GM19324 (cell line): ENCODE measurements around the gene TEX2.

ENCODE experiments used
- ATAC-seq: cut with Tn5 transposase; IDR thresholded peaks from one replicate; pipeline ENCODE4 v1.9.1; 2021; ENCODE audit warnings: mild to moderate bottlenecking, moderate library complexity; ENCODE audit not compliant: unreplicated experiment, low FRiP score

The TEX2 gene

GRCh38 chr17:64125937-64126336 is 137.1 kb downstream of the TEX2 start:
- ATAC-seq = no peak

- ATAC-seq = no peak
Observed at GRCh38 chr17:64124609-64125008, 138.5 kb downstream of the TEX2 start.

DNA sequence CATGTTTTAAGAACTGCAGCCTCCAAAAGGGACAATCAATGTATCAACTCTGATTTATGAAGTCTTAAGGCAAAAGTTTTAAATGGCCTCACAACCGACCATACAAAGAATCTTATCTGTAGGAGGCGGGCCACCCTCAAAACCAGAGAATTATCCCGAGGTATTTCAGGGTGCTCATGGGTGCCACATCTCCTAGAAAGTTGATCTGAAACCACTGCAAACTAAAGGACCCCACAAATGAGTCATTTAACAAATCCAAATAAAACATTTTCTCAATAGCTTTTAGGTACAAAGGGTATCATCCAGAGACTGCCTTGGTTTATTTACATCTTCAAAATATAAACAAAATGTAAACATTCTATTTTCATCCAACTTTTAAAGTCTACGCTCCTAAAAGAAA is 139.9 kb downstream of the TEX2 start:
- ATAC-seq = no peak

DNA sequence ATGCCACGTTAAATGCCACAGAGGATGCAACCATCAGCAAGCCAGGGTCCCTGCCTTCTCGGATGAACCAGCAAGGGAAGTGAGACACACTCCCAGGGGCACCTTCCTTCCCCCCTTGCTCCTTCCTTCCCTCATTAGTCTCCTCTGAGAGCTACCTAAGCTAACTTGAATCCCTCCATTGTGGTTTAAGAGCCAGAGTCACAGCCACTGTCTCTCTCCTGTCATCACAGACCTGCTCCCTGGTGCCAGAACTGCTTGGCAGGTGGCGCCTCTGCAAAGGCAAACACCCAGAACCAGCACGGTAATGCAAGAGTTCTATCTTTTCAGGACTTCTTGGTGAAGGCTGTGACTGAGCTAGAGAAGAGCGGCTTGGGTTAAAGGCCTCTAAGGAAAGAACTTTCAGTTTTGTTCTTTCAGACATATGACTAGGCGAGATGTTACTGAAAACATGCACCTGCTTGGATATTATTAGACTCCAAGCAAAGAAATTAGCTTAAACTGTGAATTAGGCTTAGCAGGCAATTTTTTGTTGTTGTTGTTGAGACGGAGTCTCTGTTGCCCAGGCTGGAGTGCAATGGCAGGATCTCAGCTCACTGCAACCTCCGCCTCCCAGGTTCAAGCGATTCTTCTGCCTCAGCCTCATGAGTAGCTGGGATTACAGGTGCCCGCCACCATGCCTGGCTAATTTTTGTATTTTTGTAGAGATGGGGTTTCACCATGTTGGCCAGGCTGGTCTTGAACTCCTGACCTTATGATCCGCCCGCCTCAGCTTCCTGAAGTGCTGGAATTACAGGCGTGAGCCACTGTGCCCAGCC is 141.9 kb downstream of the TEX2 start:
- peak; percentile 61 for ATAC-seq

DNA sequence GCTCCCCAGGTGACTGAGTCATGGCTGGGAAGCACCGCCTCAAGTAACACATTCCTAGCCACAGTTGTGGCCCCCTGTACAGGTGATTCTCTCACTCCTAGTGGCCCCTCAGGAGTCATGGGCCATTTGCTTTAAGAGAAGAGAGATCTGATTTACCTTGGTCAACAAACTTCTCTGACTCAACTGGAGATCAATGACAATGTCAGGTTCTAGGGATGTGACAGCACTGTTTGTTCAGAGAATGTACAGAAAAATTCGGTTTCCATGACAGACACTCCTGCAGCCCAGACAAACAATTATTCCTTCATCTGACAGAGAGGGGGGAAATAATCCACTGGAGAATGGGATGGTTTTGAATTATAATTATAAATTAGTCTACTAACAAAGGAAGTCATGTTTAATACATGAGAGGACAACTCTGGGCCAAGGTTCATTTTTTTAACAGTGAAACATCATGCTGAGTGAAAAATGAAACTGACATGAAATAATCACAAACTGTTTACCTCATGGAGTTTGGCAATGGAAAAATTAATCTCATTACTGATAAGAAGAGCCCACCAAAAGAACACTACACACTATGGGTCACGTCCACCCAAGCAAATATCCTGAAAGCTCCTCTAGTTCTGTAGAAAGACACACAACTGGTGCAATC is 142.8 kb downstream of the TEX2 start:
- no peak for ATAC-seq

- ATAC-seq = no peak
Observed at GRCh38 chr17:64117981-64118979, 144.8 kb downstream of the TEX2 start.

DNA sequence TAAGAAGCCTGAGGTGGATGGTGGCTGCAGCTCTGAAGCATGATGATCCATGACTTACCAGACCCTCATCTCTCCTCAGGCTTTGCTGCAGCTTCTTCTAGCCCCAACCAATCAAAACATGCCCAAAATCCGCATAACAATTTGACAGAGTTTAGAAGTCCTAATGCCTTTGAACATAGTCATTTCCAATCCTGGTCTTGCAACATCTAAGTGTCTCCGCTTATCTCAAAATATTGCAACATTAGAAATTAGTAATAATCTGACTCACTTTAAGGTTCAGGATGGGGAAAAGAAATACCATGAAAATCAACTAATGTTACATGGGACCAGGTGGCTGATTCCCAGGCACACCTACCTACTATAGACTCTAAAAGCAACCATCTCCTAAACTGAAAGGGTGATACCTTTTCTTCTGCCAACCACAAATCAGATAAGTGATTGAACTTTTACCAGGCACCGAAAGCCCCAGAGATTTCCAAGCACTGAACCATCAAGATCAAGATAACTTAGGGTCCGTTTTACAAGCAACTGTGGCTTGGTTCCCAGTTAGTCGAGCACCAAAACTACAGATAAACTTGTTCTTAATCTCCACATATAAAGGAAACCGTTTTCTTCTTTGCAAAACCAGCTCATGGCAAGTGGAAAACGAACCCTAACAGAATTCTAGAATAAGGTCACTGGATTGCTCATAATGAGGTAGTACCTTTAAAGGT is 147.1 kb downstream of the TEX2 start:
- no peak for ATAC-seq

DNA sequence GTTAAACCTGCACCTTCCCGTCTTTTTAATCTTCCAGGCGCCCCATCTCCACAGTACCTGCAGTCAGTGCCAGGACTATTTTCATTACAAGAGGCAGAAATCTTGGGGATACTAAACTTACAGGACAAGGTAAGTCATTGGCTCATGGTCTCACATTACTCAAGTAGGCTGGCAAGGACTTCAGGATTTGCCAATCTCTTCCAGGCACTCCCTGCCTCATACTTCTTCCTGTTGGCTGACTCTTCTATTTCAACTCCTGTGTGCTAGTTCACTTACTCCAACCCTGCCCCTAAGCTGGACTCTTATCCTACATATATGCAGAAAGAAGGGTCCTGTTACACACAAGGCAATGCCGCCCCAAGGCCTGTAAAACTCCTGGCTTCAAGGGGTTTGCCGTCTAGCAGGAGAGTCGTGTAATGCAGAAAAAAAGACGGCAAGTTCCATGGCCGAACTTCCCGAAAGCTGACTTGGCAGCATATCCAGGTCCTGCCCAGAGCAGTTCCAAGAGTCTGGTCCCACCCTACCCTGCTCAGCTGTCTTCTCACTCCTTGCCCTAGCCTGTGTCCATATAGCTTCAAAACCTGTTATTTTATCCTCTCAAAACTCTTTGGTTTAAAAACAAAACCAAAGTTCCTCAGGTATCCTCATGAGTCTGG is 147.9 kb downstream of the TEX2 start:
- no peak for ATAC-seq

DNA sequence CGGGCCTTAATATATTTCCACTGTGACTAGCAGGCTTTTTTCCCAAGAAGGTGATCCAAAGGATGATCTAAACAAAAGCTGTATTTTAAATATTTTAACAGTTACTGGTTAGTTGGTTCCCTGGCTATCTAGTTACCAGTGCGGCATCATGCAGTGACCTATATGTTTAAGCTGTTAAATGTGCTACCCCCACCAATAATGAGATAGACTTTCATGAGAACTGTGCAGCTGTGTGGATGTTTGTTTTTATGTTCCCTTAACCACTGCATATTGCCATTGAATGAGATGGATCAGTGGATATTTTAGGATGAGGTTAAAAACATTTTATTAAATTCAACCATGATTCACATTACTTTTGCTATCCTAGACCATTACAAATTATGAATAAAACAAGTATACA is 150.1 kb downstream of the TEX2 start:
- no peak for ATAC-seq

- no peak for ATAC-seq
Observed at GRCh38 chr17:64111831-64112230, 151.2 kb downstream of the TEX2 start.

DNA sequence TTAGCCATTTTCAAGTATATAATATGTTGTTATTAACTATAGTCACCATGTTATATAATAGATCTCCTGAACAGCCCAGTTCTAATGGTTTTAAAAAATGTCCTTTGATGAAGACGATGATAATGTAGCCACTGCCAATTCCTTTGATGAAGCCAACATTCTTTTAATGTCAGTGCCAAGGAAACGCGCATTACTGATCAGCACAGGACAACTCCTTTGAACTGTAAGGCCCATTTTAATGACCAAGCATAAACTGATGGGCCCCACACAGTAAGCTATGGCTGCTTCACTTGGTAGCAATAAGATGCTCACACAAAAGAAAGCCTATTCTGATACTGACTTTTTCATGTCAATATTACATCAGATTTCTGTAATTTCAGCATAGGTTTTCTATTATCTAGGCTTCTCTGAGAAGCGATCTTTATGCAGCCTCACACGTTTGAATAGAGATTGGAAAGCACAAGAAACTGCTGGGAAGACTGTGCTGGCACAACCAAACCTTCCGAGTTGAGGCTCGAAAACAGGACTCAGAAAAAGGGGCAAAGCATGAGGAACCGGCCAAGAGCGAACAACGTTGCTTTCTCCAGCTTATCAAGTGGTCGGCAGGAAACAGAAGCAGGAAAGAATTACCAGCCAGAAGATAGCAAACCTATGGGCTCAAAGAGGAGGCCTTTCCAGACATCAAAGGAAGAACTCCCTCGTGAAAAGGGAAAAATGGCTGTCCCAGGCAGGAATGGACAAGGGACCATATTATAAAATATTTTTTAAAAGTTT is 152.5 kb downstream of the TEX2 start:
- ATAC-seq = no peak

DNA sequence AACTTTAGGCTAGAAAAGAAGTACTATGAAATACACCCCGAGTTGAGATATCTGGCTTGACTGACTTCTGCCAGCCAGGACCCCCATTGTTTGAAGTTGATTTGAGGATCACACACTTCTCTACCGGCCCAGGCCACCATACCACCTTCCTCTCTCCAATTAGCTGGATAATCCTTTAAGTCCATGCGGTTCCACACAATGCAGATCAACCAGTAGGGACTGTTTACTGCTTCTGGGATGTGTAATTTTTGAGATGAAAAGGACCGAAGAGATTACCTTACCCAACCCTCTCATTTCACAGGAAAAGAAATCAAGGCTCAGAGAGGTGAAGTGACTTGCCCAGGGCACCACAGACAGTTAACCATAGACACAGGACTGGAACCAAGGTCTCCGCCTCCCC is 153.7 kb downstream of the TEX2 start:
- no peak for ATAC-seq

GRCh38 chr17:64107500-64108236 is 155.4 kb downstream of the TEX2 start:
- ATAC-seq = no peak

DNA sequence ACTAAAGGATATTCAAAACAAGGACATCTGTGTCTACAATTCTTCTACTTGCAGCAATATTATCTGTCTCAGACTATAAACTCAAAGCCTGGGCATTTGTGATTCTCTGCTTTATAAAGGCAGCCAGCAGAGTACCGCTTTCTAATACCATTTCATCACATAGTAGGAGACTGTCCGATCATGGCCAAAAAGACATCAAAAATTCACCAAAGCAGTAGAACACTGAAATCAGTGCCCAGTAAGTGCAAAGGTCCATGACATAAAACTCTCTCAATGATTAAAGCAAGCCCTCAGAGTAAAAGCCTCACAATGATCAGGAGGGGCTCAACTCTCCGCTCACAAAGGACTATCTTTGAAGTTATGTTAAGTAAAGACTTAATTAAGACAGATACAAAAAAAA is 156.1 kb downstream of the TEX2 start:
- no peak for ATAC-seq

DNA sequence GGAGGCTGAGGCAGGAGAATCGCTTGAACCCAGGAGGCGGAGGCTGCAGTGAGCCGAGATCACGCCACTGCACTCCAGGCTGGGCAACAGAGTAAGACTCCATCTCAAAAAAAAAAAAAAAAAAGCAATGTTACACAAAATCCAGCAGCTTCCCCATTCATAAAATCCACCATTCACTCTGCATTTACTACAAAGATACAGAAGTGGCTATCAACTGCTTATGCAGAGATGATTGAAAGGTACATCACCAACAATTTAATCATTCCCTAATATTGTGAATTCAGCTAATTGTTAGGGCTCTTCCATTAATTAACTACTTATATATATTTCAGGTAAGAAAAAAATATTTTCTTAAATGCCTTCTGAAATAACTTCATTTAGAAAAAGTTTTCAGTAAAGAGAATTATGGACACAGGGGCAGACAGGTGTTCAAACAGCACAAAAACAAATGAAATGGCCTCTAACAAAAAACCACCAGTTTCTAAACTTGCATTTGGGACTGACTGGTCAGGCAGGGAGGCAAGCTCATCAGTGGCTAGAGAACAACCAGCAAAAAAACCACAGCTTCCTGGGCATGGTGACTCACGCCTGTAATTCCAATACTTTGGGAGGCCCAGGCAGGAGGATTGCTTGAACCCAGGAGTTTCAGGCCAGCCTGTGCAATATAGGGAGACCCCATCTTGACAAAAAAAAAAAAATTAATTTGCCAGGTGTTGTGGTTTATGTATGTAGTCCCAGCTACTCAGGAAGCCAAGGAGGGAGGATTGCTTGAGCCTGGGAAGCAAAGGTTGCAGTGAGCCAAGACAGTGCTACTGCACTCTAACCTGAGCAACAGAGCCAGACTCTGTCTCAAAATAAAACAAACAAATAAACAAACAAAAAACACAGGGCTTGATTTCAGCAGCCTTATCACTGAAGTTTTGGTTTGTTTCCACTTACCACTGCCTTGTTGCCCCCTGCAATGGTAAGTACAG is 159.4 kb downstream of the TEX2 start:
- no peak for ATAC-seq

DNA sequence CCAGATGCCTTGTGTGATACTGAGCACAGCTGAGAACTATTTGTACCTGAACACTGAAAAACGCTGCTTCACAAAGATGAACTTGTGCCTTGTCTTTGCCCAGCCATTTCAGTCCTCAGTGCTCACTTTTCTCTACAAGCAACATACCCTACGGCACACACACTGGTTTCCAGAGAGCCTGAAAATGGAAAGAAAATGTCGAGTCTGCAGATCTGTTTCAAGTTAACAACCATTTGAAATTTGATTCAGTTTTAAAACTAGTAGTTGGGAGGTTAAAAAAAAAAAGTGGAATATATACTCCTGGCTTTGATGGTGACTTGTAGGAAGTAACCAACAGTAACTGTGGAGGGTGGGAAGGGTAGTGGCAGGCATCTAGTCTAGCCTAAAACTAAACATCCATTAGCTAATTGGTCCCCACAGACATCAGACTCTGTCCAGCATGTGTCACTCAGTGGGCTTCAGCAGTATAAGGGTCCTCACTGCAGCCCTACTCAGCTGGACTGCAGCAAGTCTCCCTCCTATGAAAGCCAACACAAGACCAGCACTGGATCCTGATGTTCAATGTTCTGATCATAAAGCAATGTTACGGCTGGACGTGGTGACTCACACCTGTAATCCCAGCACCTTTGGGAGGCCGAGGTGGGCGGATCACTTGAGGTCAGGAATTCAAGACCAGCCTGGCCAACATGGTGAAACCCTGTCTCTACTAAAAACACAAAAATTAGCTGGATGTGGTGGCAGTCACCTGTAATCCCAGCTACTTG is 160.3 kb downstream of the TEX2 start:
- no peak for ATAC-seq

GRCh38 chr17:64099543-64099942 is 163.5 kb downstream of the TEX2 start:
- no peak for ATAC-seq
